GM21360 (cell line): ENCODE data around the gene DOK5.

ENCODE experiments used
- ATAC-seq: cut with Tn5 transposase; IDR thresholded peaks from one replicate; pipeline ENCODE4 v1.9.1; 2021; ENCODE audit warnings: mild to moderate bottlenecking, moderate library complexity; ENCODE audit not compliant: unreplicated experiment

DOK5 gene

DNA sequence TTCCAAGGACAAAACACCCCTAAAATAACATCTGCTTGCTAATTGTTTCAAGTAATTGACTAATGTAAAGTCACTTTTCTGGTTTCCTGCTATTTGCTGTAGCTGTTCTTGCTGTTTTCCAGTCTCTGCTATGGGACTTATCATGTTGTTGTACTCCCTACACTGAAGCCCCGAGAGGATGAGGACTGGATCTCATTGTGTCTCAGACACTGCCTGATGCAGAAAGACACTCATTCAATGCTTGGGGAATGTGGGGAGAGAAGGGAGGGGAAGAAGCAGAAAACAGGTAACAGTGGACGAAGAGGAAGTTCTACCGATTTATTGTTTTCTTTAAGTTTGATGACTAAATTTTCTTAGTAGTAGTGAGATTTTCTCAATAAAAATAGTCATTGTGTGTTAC is 79.8 kb downstream of the DOK5 start:
- ATAC-seq: no peak

- ATAC-seq: no peak
Measured at GRCh38 chr20:54556406-54556805, 81.0 kb downstream of the DOK5 start.

GRCh38 chr20:54557806-54558590 is 82.6 kb downstream of the DOK5 start:
- no peak for ATAC-seq

DNA sequence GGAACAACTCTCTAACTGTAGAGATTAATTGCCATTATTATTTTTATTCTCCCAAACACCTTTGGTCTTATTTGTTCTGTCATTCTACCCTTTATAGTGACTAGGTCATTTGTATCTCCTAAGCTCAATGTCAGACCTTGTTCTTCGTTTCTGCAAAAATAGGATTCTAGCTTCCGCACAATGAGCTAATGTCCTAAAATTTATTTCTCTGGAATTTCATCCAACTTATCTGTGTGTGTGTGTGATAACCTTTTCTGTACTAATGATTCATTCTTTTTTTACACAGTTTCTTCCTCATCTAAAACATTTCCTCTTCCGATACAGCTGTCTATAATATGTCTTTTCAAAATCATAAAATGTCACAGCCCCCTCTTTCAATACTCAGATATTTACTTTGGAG is 84.5 kb downstream of the DOK5 start:
- ATAC-seq: no peak

DNA sequence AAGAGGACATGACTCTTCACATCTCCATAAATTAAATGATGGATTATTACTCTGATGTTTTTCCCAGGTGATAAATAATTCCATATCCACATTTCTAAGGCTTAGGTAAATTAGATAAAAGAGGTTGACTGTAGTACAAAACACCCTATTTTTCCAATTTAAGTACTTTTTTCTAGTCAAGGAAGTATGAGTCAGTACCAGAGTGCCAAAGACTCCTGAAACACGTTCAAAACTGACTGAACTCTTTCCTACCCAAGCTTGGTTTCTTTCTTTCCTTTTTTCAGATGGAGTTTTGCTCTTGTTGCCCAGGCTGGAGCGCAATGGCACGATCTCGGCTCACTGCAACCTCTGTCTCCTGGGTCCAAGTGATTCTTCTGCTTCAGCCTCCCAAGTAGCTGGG is 85.0 kb downstream of the DOK5 start:
- no peak for ATAC-seq

- no peak for ATAC-seq
Measured at GRCh38 chr20:54565255-54565654, 89.9 kb downstream of the DOK5 start.

GRCh38 chr20:54566031-54566688 is 90.8 kb downstream of the DOK5 start:
- no peak for ATAC-seq

DNA sequence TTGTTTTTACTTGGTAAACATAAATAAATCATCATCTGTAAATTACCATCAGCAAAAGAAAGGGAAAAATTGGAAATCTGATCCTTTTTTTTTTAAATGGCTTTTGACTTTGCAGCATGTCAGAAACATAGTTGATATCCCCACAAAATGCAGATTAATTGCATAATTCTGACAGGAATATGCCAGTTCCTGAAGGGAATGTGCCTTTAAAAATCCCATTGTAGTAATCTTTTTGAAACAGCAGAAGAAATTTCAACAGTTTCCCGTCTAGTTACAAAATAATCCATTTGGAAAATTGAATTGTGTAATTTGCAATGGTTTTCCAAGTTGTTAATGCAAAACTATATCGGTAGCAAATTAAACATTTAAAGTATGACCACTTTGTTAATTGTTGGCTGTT is 95.2 kb downstream of the DOK5 start:
- ATAC-seq: no peak

GRCh38 chr20:54572665-54573435 is 97.5 kb downstream of the DOK5 start:
- ATAC-seq: no peak

DNA sequence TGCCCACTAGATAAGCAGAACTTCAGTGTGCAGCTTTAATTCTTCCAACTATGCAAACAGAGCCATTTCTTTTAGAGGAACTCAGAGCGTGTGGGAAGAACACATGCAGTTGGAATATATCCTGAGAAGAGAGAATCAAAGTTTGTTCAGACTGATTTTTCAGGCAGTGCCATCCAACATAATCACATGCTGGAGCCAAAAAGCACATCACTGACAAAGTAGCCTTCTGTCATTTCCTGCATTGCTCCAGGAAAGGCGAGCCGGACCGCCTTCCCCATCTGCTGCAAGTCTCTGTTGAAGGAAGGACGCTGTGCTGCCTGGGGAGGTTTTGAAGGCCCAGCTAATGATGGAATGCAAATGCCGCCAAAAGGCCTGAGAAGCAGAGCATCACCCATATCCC is 98.4 kb downstream of the DOK5 start:
- ATAC-seq: no peak

DNA sequence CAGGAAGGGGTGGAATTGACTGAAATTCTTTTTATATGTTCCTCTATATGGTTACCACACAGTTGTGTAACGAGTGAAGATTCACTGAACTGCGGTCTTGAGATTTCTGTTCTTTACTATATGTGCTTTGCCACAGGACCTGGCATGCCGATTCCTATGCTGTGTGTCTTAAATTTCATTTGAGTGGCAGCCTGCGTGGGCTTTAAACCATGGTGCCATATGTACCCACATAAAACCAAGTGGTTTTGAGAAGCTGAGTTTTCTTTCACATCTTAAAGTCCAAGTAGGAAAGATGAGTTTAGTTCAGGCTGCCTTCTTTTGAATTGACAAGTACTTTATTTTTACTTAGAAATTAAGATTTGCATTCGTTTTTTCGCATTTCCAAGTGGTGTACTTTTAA is 101.1 kb downstream of the DOK5 start:
- no peak for ATAC-seq

GRCh38 chr20:54577637-54578036 is 102.2 kb downstream of the DOK5 start:
- ATAC-seq: no peak

DNA sequence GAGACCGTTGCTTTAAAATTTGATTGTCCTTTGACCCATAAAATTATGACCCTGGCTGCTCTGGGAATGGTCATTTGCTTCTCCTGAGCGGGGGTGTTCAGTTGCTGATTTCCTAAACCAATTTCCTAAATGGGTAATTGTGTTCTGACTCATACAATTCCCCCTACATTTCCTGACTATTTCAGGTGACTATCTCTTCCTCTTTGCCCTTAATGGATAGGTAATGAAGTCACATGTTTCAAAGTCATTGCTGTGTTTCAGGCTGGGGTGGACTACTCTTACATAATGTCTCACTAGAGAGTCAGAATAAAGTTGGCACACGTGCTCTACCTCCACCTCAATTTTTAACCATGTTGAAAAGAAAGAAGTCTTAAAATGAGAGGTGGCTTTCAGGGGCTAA is 109.8 kb downstream of the DOK5 start:
- no peak for ATAC-seq

DNA sequence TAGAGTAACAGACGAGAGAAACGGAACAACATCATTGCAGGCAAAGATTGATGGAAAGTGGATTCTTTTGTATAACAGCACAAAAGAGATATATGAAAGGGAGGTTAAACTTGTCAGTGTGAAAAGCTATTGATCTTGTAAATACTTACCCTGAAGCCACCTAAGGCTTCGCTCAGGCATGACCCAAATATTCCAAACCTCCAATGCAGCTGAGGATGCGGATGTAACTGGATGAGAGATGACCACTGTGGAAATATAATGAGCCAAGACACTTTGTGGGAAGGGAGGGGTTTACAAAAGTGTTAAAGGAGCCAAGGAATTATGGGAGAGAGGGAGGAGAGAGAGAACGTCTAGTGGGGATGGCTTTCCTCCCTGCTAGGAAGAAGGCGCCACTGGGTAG is 112.0 kb downstream of the DOK5 start:
- no peak for ATAC-seq

DNA sequence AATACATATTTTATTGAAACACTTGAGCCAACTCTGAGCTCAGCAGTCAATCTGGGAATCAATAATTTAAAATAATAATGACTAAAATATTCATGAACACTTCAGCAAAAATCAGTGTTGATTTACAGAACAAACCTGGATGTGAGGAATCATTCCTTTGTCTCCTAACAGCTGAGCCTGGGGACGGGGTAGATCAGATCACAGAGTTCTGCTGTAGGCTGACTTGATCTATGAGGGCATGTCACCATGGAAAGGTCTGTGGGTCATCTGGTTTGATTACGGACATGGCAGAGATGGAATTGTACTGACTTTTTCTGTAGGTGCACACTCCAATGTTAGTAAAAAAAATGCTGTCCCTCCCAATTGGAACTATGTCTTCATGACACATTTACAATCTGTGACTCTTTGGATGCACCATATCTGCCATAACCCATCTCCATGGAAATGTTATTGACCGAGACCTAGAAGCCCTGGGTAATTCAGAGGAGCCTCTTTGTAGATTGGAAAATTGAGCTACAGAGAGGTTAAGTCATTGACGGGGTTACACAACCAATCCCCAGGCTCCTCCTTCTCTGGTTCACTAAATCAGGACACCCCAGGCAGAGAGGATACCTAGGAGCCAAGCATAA is 114.1 kb downstream of the DOK5 start:
- no peak for ATAC-seq

DNA sequence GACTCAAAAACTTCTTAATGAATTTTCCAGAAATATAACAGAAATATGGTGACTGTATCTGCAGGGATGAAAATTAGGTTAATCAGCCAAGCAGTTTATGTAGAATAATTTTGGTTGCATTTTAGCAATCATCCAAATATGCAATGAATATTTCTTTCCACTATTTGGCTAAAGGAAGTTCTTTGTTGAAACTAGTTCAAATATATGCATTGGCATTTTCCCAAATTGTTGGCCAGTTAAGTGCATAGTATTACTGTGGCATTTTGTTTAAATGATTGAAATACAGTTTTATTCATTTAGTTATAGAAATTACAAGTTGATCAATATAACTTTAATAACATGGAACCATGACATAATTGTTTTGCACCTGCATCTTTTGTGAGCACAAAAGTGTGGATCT is 115.5 kb downstream of the DOK5 start:
- no peak for ATAC-seq

DNA sequence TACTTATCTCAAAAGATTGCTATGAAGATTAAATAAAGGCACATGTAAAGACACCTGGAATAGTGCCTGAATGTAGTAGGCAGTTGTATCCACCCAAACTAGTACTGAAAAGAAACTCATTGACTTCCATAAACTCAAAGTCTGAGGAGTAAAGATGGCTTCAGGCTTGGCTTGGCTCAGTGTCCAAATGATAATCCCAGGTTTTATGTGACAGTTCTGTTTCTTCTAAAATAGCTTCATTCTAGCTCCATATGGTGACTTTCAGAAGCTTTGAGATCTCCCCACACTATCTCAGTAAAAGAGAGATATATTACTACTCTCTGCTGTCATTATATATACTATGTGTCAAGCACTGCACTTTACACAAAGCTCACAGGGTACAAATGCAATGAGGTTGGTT is 121.3 kb downstream of the DOK5 start:
- ATAC-seq: no peak

DNA sequence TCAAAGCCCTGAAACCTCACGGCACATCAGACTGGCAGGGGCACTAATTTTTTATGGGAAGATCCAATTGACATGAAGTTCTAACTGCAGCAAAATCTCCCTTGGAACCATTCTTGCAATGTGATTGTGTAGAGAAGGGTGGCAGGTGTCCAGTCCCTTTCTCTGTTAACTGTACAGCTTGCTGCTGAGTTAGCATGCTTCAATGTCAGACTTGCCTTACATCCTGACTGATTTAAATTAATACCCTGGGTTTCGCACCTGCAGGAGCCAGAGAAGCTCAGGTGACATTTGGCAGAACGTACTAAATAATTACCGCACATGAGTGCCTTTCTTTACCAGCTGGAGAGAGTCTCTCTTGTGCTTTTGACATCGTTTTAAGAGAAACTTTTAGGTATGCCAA is 123.0 kb downstream of the DOK5 start:
- ATAC-seq: no peak

GRCh38 chr20:54600634-54601033 is 125.2 kb downstream of the DOK5 start:
- no peak for ATAC-seq

- ATAC-seq: no peak
Measured at GRCh38 chr20:54601831-54602515, 126.6 kb downstream of the DOK5 start.

DNA sequence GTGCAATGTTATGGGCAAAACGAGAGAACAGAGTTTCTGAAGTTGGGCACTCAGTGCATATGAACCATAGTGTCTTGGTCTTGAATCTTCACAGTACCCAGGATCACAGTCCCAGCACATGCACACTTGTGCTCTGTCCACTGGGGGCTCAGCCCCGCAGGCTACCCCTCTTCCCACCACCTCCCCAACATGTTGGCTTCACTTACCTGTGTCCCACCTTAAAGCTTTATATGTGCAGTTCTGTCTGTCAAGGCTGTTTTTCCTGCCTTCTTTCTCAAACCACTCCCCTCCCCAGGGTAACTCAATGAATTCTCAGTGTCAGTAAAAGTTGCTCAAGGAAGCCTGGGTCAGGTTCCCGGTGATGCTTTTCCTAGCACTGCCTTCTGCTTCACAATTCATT is 129.9 kb downstream of the DOK5 start:
- no peak for ATAC-seq
